K562 (cell line): ENCODE results near the gene PRICKLE3. TPM values are rescaled to one million over a fixed set of nuclear protein-coding genes. Genes with fewer than 3 reads are reported as not detected.

ENCODE experiments used
- BMI1 ChIP-seq: fragments of 150-350 bp; IDR thresholded peaks from 2 replicates; pipeline ENCODE4 v1.6.1; 2014; ENCODE audit warnings: low read length
- CBFA2T2 ChIP-seq: fragments of 450-650 bp; conservative IDR thresholded peaks from 2 replicates; pipeline ENCODE4 v1.6.1; 2017; ENCODE audit warnings: mild to moderate bottlenecking
- CHCHD3 ChIP-seq: fragments of 250-450 bp; sonication (Bioruptor Pico); IDR thresholded peaks from 2 replicates; pipeline ENCODE4 v2.1.2; 2022; ENCODE audit warnings: mild to moderate bottlenecking
- DMBX1 ChIP-seq: fragments of 250-450 bp; sonication (Bioruptor Pico); IDR thresholded peaks from 2 replicates; pipeline ENCODE4 v1.8.0; 2022; ENCODE audit warnings: inconsistent platforms, mild to moderate bottlenecking, moderate library complexity, borderline replicate concordance
- FIP1L1 ChIP-seq: fragments of 200-400 bp; formaldehyde crosslinking; IDR thresholded peaks from 2 replicates; pipeline ENCODE4 v1.6.1; 2018; ENCODE audit warnings: mild to moderate bottlenecking, low read depth, low read length; ENCODE audit not compliant: poor library complexity, severe bottlenecking
- HNRNPL ChIP-seq: fragments of 200-400 bp; formaldehyde crosslinking; IDR thresholded peaks from 2 replicates; pipeline ENCODE4 v1.6.1; 2017; ENCODE audit warnings: low read depth, mild to moderate bottlenecking, low read length
- MCM7 ChIP-seq, 2 experiments: fragments of 450-650 bp; IDR thresholded peaks; 2 replicates each; pipeline ENCODE4 v1.6.1; 2016 to 2018
- NFIX ChIP-seq: fragments of 250-450 bp; sonication (Bioruptor Pico); IDR thresholded peaks from 2 replicates; pipeline ENCODE4 v1.4.0; 2020; ENCODE audit warnings: low read depth, mild to moderate bottlenecking, moderate library complexity
- ZNF133 ChIP-seq: fragments of 250-450 bp; sonication (Bioruptor Pico); IDR thresholded peaks from 2 replicates; pipeline ENCODE4 v1.4.0; 2020; ENCODE audit warnings: mild to moderate bottlenecking
- ZNF212 ChIP-seq: fragments of 450-650 bp; formaldehyde crosslinking; IDR thresholded peaks from 2 replicates; pipeline ENCODE4 v1.4.0; 2020; ENCODE audit warnings: mild to moderate bottlenecking
- polyA plus RNA-seq, 8 experiments: library from polyadenylated mRNA; depleted of rRNA in 4 of 8; stranded (reverse) in 5 of 8; unstranded in 3 of 8; fragments of >200 nt; fragmentation: Nextera tagmentation in 2 of 8; fragmentation: Illumina TruSeq in 1 of 8; extraction: Ambion mirVana in 2 of 8; extraction: Trizol in 1 of 8; gene quantifications; 2 replicates each; pipeline versions ENCODE4 v1.2.1 to v1.2.3, GENCODE V29; 2011 to 2014; ENCODE audit warnings: inconsistent platforms in 1 of 8, missing spikeins in 1 of 8
- total RNA-seq, 7 experiments: library from RNA; depleted of rRNA in 6 of 7; stranded (reverse); fragments of >200 nt in 6 of 7; fragmentation: Illumina TruSeq in 2 of 7; extraction: Trizol in 2 of 7; gene quantifications; 2 replicates each; pipeline versions ENCODE4 v1.2.1 to v1.2.3, GENCODE V29; 2011 to 2021; ENCODE audit warnings: low replicate concordance in 1 of 7
- TF ChIP-seq, protein P1 (sequence below): fragments of 200-800 bp; sonication (Bioruptor generic); IDR thresholded peaks from 2 replicates; pipeline ENCODE4 v1.6.1; 2016; ENCODE audit warnings: missing genetic modification characterization, missing compliant biosample characterization
- TF ChIP-seq, protein P2 (sequence below): sonication (generic); formaldehyde crosslinking; IDR thresholded peaks from 2 replicates; pipeline ENCODE4 v1.8.1; 2023; ENCODE audit warnings: mild to moderate bottlenecking, missing genetic modification reagents, moderate library complexity
- TF ChIP-seq, protein P3 (sequence below), 2 experiments: IDR thresholded peaks; 2 replicates each; pipeline ENCODE4 v1.6.1; 2011; ENCODE audit warnings: borderline replicate concordance in 1 of 2, control low read depth in 1 of 2, low read depth in 1 of 2, low read length in 1 of 2, mild to moderate bottlenecking in 1 of 2, mixed read lengths in 1 of 2, moderate library complexity in 1 of 2; ENCODE audit not compliant: insufficient read depth in 1 of 2, insufficient read length in 1 of 2, poor library complexity in 1 of 2, severe bottlenecking in 1 of 2; ENCODE audit errors: extremely low read depth in 1 of 2
- TF ChIP-seq, protein P4 (sequence below): sonication (generic); formaldehyde crosslinking; IDR thresholded peaks from 2 replicates; pipeline ENCODE4 v1.8.1; 2023; ENCODE audit warnings: mild to moderate bottlenecking, missing genetic modification reagents
- TF ChIP-seq, protein P5 (sequence below): sonication (generic); formaldehyde crosslinking; IDR thresholded peaks from 2 replicates; pipeline ENCODE4 v1.8.0; 2023; ENCODE audit warnings: mild to moderate bottlenecking, missing genetic modification reagents

The PRICKLE3 gene
- total and polyA plus RNA-seq, 9 of the 15 experiments (the other 6 are each of a cell fraction or from before 2014, with no cell fraction given), result 1.1 to 44.3 (median 14.0) TPM

DNA sequence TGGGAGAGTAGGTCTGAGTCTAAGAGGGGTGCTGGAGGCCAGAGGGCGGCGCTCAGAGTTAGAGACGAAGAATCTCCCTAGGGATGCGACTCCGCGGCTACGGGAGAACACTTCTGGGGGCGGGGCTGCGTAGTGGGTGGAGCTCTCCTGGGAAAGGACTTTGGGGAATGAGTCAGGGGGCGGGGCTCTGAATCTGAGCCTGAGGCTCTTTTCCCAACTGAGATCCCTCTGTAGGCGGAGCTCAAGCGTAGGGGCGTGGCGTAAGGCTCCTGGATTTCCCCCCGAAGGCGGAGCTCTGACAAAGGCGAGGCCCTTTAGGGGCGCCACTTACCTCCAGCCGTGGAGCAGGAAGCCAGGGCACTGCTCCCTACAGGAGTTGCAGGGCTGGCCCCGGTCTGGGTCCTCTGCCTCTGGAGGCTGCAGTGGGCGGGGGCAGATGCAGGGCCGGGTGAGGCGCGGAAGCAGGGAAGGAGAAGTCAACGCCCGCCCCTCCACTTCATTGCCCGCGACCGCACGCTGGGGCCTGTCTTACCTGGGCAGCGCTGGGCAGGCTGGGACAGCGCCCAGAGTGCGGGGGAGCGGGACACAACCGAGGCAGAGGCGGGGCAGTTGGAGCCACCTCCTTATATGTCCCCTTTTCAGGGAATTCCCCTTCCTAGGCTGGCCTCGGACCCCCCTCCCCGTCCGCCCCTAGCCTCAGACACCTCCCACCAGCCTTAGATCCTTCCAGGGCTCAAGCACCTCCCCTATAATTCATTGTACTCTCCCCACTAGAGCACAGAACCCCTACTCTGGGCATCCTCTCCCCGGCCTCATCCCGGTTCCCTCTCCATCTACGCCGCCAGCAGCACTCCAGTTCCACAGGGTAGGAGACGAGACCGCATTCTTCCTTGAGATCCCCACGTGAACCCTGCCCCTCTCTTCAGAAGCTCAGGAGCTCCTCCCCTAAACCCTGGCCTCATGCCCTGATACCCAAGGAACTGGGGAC is 1.6 kb downstream of the PRICKLE3 start (continued):
- TF ChIP-seq, protein P1, sequence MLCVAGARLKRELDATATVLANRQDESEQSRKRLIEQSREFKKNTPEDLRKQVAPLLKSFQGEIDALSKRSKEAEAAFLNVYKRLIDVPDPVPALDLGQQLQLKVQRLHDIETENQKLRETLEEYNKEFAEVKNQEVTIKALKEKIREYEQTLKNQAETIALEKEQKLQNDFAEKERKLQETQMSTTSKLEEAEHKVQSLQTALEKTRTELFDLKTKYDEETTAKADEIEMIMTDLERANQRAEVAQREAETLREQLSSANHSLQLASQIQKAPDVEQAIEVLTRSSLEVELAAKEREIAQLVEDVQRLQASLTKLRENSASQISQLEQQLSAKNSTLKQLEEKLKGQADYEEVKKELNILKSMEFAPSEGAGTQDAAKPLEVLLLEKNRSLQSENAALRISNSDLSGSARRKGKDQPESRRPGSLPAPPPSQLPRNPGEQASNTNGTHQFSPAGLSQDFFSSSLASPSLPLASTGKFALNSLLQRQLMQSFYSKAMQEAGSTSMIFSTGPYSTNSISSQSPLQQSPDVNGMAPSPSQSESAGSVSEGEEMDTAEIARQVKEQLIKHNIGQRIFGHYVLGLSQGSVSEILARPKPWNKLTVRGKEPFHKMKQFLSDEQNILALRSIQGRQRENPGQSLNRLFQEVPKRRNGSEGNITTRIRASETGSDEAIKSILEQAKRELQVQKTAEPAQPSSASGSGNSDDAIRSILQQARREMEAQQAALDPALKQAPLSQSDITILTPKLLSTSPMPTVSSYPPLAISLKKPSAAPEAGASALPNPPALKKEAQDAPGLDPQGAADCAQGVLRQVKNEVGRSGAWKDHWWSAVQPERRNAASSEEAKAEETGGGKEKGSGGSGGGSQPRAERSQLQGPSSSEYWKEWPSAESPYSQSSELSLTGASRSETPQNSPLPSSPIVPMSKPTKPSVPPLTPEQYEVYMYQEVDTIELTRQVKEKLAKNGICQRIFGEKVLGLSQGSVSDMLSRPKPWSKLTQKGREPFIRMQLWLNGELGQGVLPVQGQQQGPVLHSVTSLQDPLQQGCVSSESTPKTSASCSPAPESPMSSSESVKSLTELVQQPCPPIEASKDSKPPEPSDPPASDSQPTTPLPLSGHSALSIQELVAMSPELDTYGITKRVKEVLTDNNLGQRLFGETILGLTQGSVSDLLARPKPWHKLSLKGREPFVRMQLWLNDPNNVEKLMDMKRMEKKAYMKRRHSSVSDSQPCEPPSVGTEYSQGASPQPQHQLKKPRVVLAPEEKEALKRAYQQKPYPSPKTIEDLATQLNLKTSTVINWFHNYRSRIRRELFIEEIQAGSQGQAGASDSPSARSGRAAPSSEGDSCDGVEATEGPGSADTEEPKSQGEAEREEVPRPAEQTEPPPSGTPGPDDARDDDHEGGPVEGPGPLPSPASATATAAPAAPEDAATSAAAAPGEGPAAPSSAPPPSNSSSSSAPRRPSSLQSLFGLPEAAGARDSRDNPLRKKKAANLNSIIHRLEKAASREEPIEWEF, result no peak
- no peak for TF ChIP-seq CHCHD3 (CRISPR knock-in tag)
- TF ChIP-seq, protein P2, sequence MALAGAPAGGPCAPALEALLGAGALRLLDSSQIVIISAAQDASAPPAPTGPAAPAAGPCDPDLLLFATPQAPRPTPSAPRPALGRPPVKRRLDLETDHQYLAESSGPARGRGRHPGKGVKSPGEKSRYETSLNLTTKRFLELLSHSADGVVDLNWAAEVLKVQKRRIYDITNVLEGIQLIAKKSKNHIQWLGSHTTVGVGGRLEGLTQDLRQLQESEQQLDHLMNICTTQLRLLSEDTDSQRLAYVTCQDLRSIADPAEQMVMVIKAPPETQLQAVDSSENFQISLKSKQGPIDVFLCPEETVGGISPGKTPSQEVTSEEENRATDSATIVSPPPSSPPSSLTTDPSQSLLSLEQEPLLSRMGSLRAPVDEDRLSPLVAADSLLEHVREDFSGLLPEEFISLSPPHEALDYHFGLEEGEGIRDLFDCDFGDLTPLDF (CRISPR knock-in tag), result no peak
- TF ChIP-seq FIP1L1, result no peak
- TF ChIP-seq NFIX (CRISPR knock-in tag), result no peak
- TF ChIP-seq, protein P3, sequence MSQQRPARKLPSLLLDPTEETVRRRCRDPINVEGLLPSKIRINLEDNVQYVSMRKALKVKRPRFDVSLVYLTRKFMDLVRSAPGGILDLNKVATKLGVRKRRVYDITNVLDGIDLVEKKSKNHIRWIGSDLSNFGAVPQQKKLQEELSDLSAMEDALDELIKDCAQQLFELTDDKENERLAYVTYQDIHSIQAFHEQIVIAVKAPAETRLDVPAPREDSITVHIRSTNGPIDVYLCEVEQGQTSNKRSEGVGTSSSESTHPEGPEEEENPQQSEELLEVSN (IDR thresholded peaks at IDR 0.05; ENCODE audit: borderline replicate concordance in 1 of 2, extremely low read depth in 1 of 2, insufficient read depth in 1 of 2, insufficient read length in 1 of 2, low read depth in 1 of 2, low read length in 1 of 2, poor library complexity in 1 of 2, severe bottlenecking in 1 of 2), result no peak
- TF ChIP-seq CBFA2T2, result no peak
- TF ChIP-seq ZNF133 (CRISPR knock-in tag), result no peak
- TF ChIP-seq MCM7 (IDR thresholded peaks at IDR 0.05), result no peak
- no peak for TF ChIP-seq ZNF212
- TF ChIP-seq, protein P4, sequence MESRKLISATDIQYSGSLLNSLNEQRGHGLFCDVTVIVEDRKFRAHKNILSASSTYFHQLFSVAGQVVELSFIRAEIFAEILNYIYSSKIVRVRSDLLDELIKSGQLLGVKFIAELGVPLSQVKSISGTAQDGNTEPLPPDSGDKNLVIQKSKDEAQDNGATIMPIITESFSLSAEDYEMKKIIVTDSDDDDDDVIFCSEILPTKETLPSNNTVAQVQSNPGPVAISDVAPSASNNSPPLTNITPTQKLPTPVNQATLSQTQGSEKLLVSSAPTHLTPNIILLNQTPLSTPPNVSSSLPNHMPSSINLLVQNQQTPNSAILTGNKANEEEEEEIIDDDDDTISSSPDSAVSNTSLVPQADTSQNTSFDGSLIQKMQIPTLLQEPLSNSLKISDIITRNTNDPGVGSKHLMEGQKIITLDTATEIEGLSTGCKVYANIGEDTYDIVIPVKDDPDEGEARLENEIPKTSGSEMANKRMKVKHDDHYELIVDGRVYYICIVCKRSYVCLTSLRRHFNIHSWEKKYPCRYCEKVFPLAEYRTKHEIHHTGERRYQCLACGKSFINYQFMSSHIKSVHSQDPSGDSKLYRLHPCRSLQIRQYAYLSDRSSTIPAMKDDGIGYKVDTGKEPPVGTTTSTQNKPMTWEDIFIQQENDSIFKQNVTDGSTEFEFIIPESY, result no peak
- TF ChIP-seq, protein P5, sequence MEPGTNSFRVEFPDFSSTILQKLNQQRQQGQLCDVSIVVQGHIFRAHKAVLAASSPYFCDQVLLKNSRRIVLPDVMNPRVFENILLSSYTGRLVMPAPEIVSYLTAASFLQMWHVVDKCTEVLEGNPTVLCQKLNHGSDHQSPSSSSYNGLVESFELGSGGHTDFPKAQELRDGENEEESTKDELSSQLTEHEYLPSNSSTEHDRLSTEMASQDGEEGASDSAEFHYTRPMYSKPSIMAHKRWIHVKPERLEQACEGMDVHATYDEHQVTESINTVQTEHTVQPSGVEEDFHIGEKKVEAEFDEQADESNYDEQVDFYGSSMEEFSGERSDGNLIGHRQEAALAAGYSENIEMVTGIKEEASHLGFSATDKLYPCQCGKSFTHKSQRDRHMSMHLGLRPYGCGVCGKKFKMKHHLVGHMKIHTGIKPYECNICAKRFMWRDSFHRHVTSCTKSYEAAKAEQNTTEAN, result no peak
- no peak for TF ChIP-seq BMI1
- TF ChIP-seq HNRNPL, result no peak
- TF ChIP-seq DMBX1, result no peak
